HS-27A (cell line): ENCODE measurements around the gene RNF167.

Experiments
- DNase-seq: peaks from one replicate; pipeline ENCODE4 v3.0.0-alpha.2; 2012; ENCODE audit warnings: low read depth, missing footprints

RNF167 gene

DNA sequence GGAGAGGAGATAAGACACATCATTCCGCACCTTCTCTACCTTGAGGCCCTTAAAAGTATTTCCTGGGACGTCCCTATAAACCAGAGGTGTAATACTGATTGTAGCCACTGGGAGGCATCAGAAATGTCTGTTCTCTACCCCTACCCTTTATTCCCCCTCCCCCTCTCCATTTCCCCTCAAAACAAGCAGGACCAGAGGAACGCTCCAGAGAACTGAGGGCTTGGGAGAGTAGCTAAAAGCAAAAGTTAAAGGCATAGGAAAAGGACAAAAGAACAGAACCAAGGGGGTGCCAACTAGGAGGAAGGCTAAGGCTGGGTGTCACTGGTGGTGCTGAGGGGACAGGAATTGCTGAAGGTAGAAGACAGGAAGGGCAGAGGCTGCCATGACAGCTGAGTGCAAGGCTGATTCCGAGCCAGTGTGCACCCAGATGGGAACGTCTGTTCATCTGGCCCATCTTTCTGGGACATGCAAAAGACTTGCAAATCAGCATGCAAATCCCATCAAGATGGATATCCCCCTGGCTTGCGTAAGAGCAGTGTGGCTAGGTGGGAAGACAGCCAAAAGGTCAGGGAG lies 40.7 kb downstream of the RNF167 start:
- DNase-seq: no peak

DNA sequence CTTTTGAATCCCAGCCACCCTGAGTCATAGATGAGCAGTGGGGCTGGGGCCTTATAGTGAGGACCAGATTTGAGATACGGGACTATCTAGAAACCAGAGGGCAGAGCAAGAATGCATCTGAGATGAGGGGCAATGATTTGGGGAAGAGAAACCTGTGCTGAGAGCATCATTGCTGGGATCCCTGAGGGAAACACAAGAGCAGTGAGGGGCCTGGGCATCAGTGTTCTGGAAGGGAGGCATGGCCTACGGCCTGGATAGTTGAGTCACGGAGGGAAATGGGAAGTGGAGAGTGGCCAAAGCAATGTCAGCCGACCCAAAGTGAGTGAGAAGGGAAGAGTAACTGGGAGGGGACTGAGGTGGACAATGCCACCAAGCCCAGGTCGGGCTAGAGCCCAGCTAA lies 42.2 kb downstream of the RNF167 start:
- no peak for DNase-seq

DNA sequence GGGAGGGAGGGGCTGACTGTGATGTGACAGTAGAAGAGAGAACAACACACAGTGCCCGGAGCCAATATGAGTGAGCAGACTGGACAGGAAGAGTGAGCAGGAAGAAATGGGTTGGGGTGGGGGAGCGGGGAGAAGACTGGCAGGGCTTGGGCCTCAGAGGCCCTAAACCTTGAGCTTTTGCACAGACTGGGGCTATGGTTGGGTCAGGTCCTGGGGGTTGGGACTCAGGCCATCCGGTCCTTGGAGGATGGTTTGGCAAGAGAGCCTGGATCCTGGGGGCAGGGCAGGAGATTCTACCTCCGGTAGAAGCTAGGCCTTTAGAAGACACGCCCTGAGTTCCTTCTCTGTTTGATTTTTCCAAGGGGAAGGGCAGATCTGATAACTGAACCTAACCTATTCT lies 46.3 kb downstream of the RNF167 start:
- no peak for DNase-seq

- DNase-seq: no peak
Observed at GRCh38 chr17:4986951-4987766, 47.1 kb downstream of the RNF167 start, which contains the start of gene CAMTA2. Gene CAMTA2 (minus strand): TSS chr17:4987675. CDS start chr17:4986222, 1,453 bp downstream.

DNA sequence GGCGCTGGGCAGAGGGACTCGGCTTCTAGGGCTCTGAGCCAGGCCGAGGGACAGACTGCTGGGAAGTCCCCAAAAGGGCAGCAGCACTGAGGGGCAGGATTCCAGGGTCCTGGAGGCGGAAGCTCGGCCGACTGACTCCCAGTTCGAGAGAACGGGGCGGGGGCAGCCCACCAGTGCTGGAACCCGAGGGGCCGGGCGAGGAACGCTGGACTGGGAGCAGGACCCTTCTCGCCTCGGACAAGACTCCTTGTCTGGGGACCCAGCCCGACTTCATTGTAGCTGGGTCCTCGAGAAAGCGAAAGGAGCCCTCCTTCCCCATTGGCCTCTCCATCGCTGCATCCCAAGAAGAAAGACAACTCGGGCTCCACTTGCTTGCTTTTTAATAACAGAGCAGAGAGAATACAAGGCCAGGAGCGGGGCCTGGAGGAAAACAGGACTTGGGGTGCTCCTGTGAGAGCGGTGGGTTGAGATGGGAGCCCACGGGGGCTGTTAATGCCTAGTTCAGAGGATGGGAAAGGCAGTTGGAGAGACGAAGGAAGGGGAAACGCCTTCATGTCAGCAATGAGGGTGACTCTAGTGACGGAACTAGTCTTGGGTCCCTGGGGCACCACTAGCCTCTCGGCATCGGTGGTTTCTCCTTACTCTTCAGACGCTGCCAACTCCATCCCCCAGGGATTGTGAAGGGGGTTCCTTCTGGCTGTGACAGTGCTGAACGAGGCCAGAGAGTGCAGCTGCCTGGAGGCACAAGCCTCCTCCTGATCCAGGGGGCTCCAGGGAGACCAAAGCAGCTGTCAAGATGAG lies 47.9 kb downstream of the RNF167 start:
- no peak for DNase-seq

DNA sequence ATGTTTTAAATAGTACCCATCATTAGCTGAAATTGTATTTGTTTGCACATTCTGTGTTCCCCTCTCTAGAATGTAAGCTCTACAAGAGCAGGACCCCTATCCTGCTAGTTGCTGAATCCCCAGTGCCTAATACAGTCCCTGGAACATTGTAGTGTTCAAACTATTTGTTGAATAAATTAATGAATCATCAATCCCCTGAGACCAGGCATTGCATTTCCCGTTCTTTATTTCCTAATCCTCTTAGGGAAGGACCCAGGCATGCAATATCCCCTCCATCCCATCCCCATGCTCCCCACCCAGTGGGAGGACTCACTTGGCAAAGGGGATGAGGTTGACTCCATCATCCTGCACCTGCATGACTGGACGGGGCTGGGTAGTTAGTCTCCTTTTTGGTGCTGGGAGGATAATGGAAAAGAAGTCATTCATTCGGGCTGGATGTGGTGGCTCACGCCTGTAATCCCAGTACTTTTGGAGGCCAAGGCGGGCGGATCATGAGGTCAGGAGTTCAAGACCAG lies 54.1 kb downstream of the RNF167 start:
- no peak for DNase-seq
